Trophoblast cell (in vitro differentiated cells and primary cell): ENCODE measurements around the gene SPON1.
"Not testable (repeated sequence)": the region's sequence is repeated elsewhere in the genome, so short reads cannot be mapped to it uniquely, and the experiment has no call there.

Experiments
- DNase-seq, 2 donors: peaks; one replicate each; pipeline ENCODE4 v3.0.0-alpha.2; 2016
- H2AFZ ChIP-seq: 2 replicates; pipeline ENCODE4 v1.6.1; 2013; ENCODE audit warnings: low read length, moderate library complexity, mild to moderate bottlenecking; ENCODE audit not compliant: insufficient read depth, poor library complexity
- H2AK5ac ChIP-seq: 2 replicates; pipeline ENCODE4 v1.6.1; 2013; ENCODE audit warnings: mild to moderate bottlenecking, low read length
- H2BK120ac ChIP-seq: 2 replicates; pipeline ENCODE4 v1.6.1; 2013; ENCODE audit warnings: low read length, mild to moderate bottlenecking, moderate library complexity; ENCODE audit not compliant: insufficient read depth, poor library complexity
- H2BK12ac ChIP-seq: 2 replicates; pipeline ENCODE4 v1.6.1; 2013; ENCODE audit warnings: mild to moderate bottlenecking, low read length, moderate library complexity
- H2BK5ac ChIP-seq: 2 replicates; pipeline ENCODE4 v1.6.1; 2013; ENCODE audit warnings: low read length, low read depth, moderate library complexity, mild to moderate bottlenecking; ENCODE audit not compliant: poor library complexity
- H3K14ac ChIP-seq: 2 replicates; pipeline ENCODE4 v1.6.1; 2013; ENCODE audit warnings: mild to moderate bottlenecking, low read length
- H3K18ac ChIP-seq: 2 replicates; pipeline ENCODE4 v1.6.1; 2013; ENCODE audit warnings: mild to moderate bottlenecking, low read length
- H3K23ac ChIP-seq: 2 replicates; pipeline ENCODE4 v1.6.1; 2013; ENCODE audit warnings: low read length
- H3K27ac ChIP-seq: 2 replicates; pipeline ENCODE4 v1.5.1; 2013; ENCODE audit warnings: low read depth, mild to moderate bottlenecking, inconsistent platforms, low read length, moderate library complexity
- H3K27me3 ChIP-seq: 2 replicates; pipeline ENCODE4 v1.6.1; 2013; ENCODE audit warnings: inconsistent platforms, mild to moderate bottlenecking, low read length, moderate library complexity; ENCODE audit not compliant: insufficient read depth
- H3K36me3 ChIP-seq, 2 experiments: 1 replicate in 1 of 2; 2 replicates in 1 of 2; pipeline ENCODE4 v1.6.1; 2013; ENCODE audit warnings: low read length in 2 of 2, mild to moderate bottlenecking in 2 of 2, moderate library complexity in 1 of 2; ENCODE audit not compliant: insufficient read depth in 2 of 2, control insufficient read depth in 1 of 2
- H3K4ac ChIP-seq: 2 replicates; pipeline ENCODE4 v1.6.1; 2013; ENCODE audit warnings: low read depth, mild to moderate bottlenecking, low read length, moderate library complexity
- H3K4me1 ChIP-seq, 2 experiments: 1 replicate in 1 of 2; 2 replicates in 1 of 2; pipeline ENCODE4 v1.6.1; 2013; ENCODE audit warnings: low read length in 2 of 2, mild to moderate bottlenecking in 2 of 2, moderate library complexity in 1 of 2; ENCODE audit not compliant: insufficient read depth in 2 of 2, control insufficient read depth in 1 of 2
- H3K4me2 ChIP-seq: 2 replicates; pipeline ENCODE4 v1.6.1; 2013; ENCODE audit warnings: inconsistent platforms, mild to moderate bottlenecking, low read length, moderate library complexity
- H3K4me3 ChIP-seq: 2 replicates; pipeline ENCODE4 v1.5.1; 2013; ENCODE audit warnings: mild to moderate bottlenecking, low read depth, low read length, inconsistent platforms
- H3K79me1 ChIP-seq: one replicate; pipeline ENCODE4 v1.6.1; 2013; ENCODE audit warnings: low read length
- H3K79me2 ChIP-seq: 2 replicates; pipeline ENCODE4 v1.6.1; 2013; ENCODE audit warnings: low read length, mild to moderate bottlenecking; ENCODE audit not compliant: control insufficient read depth, insufficient read depth, poor library complexity
- H3K9ac ChIP-seq: 2 replicates; pipeline ENCODE4 v1.6.1; 2013; ENCODE audit warnings: mild to moderate bottlenecking, low read length
- H3K9me3 ChIP-seq: 2 replicates; pipeline ENCODE4 v1.6.1; 2013; ENCODE audit warnings: low read depth, mild to moderate bottlenecking, control low read depth, inconsistent platforms, low read length; ENCODE audit not compliant: insufficient read depth
- H4K12ac ChIP-seq: 2 replicates; pipeline ENCODE4 v1.6.1; 2013; ENCODE audit warnings: low read depth, mild to moderate bottlenecking, low read length, moderate library complexity
- H4K8ac ChIP-seq: 2 replicates; pipeline ENCODE4 v1.6.1; 2013; ENCODE audit warnings: low read depth, mild to moderate bottlenecking, low read length, moderate library complexity
- H4K91ac ChIP-seq: one replicate; pipeline ENCODE4 v1.6.1; 2013; ENCODE audit warnings: low read depth, mild to moderate bottlenecking, low read length, moderate library complexity
- WGBS: extraction: QIAGEN DNeasy Blood & Tissue Kit; methylation state at CpG from one replicate; pipeline ENCODE4 v1.1.7; 2013; ENCODE audit warnings: missing lambda C conversion rate; ENCODE audit not compliant: insufficient read length, insufficient coverage; ENCODE audit errors: extremely low coverage; 5-methylcytosine and 5-hydroxymethylcytosine counted together

Gene SPON1

DNA sequence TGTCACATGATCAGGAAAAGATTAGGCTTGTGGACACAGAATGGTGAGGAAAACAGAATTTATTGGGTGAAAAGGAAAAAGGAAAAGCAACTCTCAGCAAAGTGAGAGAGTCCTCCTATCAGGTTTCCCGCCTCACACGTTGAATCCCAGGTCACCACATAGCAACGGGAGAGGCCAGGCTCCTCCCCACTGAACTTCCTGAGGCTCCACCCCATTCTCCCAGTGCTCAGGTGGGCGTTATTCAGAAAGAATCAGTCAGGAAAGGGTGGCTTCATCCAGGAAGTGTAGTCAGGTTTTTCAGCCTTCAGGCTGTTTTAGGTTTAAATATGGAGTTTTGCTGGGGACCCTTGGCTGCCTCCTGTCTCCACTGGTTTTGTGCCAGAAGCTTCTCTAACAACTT, 66.9 kb downstream of the SPON1 start:
- no CpG with 5 or more reads among the region's 4 CpGs for WGBS
- H2AK5ac ChIP-seq: no peak overlapping the region
- H3K27ac ChIP-seq: no peak overlapping the region

DNA sequence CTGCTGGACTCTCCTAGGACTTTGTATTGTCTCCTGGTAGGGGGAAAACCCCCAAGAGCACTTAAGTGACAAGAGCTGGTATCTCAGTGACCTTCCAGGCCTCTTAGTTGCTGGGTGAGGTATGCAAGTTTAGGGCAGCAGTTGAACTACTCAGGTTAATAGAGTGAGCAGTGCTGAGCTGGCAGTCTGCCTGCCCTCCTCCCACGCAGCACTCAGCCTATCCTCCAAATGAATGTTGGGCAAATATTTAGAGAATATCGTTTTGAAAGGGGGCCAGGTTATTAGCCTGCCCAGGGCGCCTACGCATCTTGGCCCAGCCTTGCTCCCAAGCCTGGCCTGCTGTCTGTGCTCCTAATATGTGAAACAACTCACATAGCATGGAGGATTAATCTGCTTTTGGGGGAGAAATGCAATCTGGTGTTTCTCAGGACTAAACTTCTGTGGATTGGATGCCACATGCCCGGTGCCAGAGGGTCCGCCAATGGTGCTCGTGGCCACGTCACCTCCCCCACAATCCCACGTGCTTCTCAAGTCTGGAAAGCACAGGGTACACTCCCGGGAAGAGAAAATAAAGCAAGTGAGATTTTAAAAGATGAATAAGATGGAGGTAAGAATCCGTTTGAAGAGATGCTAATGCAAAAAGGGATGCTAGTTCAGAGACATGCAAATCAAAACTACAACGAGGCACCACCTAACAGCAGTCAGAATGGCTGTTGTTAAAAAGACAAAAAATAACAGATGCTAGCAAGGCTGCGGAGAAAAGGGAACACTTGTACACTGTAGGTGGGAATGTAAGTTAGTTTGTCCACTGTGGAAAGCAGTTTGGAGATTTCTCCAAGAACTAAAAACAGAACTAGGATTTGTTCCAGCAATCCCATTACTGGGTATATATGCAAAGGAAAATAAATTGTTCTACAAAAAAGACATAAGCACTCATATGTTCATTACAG, 67.7 kb downstream of the SPON1 start:
- Histone ChIP-seq H3K9me3 (no peaks in the 10 kb centered on the region), H3K36me3 (no peaks in the 10 kb centered on the region), H2AK5ac (no peak overlapping the region), H2BK120ac (no peak overlapping the region), H2AFZ (no peak overlapping the region), H3K4me3 (no peak overlapping the region), H2BK12ac (no peak overlapping the region), H3K23ac (no peak overlapping the region), H3K4ac (no peak overlapping the region), H3K27ac (no peak overlapping the region), H4K12ac (no peak overlapping the region), H4K8ac (no peak overlapping the region), H3K4me1 (peaks cover 0 to 4% of the 10 kb centered on the region in 2 experiments), H4K91ac (no peak overlapping the region), H3K79me1 (no peaks in the 10 kb centered on the region), H3K18ac (no peak overlapping the region), H3K4me2 (no peak overlapping the region), H3K9ac (no peak overlapping the region), H2BK5ac (no peak overlapping the region), H3K14ac (no peak overlapping the region), H3K79me2 (no peaks in the 10 kb centered on the region), H3K27me3 (no peaks in the 10 kb centered on the region)
- no CpG with 5 or more reads among the region's 13 CpGs for WGBS
- DNase-seq: no peak

More for the DNA sequence above, 66.9 kb downstream of the SPON1 start:
- H2AFZ ChIP-seq: no peak overlapping the region
- H3K9me3 ChIP-seq: no peaks in the 10 kb centered on the region
- H3K14ac ChIP-seq: no peak overlapping the region
- H4K12ac ChIP-seq: no peak overlapping the region
- H4K8ac ChIP-seq: no peak overlapping the region
- no peaks in the 10 kb centered on the region for H3K79me1 ChIP-seq
- H3K4me2 ChIP-seq: no peak overlapping the region
- H3K4me1 ChIP-seq: peaks cover 0 to 4% of the 10 kb centered on the region in 2 experiments
- no peak overlapping the region for H2BK5ac ChIP-seq
- no peak overlapping the region for H3K9ac ChIP-seq
- H3K18ac ChIP-seq: no peak overlapping the region
- no peaks in the 10 kb centered on the region for H3K79me2 ChIP-seq
- H4K91ac ChIP-seq: no peak overlapping the region
- H3K36me3 ChIP-seq: no peaks in the 10 kb centered on the region
- no peak overlapping the region for H3K4me3 ChIP-seq
- H2BK120ac ChIP-seq: no peak overlapping the region
- no peak overlapping the region for H3K23ac ChIP-seq
- H3K4ac ChIP-seq: no peak overlapping the region
- H2BK12ac ChIP-seq: no peak overlapping the region
- no peaks in the 10 kb centered on the region for H3K27me3 ChIP-seq
- DNase-seq: no peak

DNA sequence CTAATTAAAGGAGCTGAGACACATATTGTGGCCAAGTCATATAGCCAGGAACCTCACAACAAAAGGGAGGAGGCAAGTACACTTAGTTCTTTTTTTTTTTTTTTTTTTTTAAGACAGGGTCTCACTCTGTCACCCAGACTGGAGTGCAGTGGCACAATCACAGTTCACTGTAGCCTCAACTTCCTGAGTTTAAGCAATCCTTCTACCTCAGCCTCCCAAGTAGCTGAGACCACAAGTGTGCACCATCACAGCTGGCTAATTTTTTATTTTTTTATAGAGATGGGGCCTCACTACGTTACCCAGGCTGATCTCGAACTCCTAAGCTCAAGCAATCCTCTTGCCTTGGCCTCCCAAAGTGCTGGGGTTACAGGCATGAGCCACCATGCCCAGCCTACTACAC, 73.0 kb downstream of the SPON1 start:
- not testable (repeated sequence) for H3K14ac ChIP-seq, H4K8ac ChIP-seq, H2AFZ ChIP-seq, H2BK12ac ChIP-seq, H2BK5ac ChIP-seq, H3K4me1 ChIP-seq, H3K4ac ChIP-seq, H3K18ac ChIP-seq, H2BK120ac ChIP-seq, H3K4me3 ChIP-seq, H2AK5ac ChIP-seq, H3K27me3 ChIP-seq, H3K9ac ChIP-seq, H4K91ac ChIP-seq, H4K12ac ChIP-seq, H3K79me1 ChIP-seq, DNase-seq, H3K9me3 ChIP-seq, H3K36me3 ChIP-seq, H3K23ac ChIP-seq, H3K27ac ChIP-seq, H3K79me2 ChIP-seq, H3K4me2 ChIP-seq
- WGBS: no CpG with 5 or more reads among the region's 2 CpGs

DNA sequence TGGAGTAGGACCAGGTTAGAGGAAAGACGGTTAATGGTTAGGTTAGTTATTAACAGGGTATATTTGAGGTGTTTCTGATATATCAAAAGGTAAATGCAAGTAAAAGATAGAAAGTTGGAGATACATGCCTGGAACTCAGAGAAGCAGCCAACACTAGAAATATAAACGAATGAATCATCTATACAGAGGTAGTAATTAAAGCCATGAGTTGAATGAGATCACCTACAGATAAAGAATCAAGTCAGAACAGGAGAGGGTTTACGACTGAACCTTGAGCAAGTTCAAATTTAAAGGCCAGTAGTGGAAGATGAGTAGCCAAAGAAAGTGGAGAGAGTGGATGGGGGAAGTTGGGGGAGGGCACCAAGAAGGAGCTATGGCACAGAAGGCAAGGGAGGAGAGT, 73.9 kb downstream of the SPON1 start:
- Histone ChIP-seq H4K91ac (no peak overlapping the region), H3K27me3 (no peaks in the 10 kb centered on the region), H2BK120ac (no peak overlapping the region), H4K8ac (no peak overlapping the region), H2AFZ (no peak overlapping the region), H2BK5ac (no peak overlapping the region), H3K9ac (no peak overlapping the region), H3K36me3 (no peaks in the 10 kb centered on the region), H3K4ac (no peak overlapping the region), H3K4me3 (no peak overlapping the region), H3K4me2 (no peak overlapping the region), H4K12ac (no peak overlapping the region), H3K23ac (no peak overlapping the region), H2BK12ac (no peak overlapping the region), H3K4me1 (no peaks in the 10 kb centered on the region), H3K18ac (no peak overlapping the region), H3K27ac (no peak overlapping the region), H3K14ac (no peak overlapping the region), H3K9me3 (no peaks in the 10 kb centered on the region), H2AK5ac (no peak overlapping the region), H3K79me2 (no peaks in the 10 kb centered on the region), H3K79me1 (no peaks in the 10 kb centered on the region)
- no CpG with 5 or more reads among the region's 3 CpGs for WGBS
- DNase-seq: no peak
